GM19463 (cell line): Measurements from ENCODE around the gene SPECC1.
"Not testable (repeated sequence)": the region's sequence is repeated elsewhere in the genome, so short reads cannot be mapped to it uniquely, and the experiment has no call there.

ENCODE experiments used
- ATAC-seq: cut with Tn5 transposase; IDR thresholded peaks from one replicate; pipeline ENCODE4 v1.9.1; 2021; ENCODE audit warnings: mild to moderate bottlenecking, moderate library complexity; ENCODE audit not compliant: unreplicated experiment

SPECC1 gene

DNA sequence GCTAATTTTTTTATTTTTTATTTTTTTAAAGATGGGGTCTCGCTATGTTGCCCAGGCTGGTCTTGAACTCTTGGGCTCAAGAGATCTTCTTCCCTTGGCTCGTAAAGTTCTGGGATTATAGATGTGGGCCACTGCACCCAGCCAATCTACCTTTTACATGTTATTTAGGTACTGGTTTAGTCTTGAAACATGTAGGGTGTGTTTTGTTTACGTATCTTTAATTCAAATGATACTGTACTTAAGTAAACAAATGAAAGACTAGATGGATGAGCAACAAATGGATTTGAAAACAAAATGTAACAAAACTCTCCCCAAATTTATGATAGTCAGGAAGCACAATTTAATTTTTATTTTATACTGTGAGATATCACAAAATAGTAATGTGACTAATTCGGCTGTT is 250.5 kb downstream of the SPECC1 start:
- ATAC-seq: no peak

DNA sequence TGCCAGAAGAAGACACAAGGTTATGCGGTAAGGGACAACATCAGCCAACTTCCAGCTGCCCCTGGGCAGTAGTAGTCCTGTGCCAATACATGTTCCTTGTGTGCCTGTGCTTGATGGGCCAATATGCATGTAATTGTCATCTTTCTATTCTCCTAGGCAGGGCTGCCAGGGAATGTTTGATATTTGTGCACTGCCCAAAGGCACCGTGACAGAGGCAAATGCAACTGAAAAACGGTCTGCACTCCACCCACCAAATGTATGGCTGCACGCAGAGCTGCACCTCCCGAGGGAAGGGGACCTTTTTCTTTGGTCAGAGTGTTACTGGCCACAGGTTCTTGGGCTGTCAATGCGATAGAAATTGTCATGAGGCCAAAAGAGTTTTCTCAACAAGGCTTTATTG is 251.1 kb downstream of the SPECC1 start:
- no peak for ATAC-seq

DNA sequence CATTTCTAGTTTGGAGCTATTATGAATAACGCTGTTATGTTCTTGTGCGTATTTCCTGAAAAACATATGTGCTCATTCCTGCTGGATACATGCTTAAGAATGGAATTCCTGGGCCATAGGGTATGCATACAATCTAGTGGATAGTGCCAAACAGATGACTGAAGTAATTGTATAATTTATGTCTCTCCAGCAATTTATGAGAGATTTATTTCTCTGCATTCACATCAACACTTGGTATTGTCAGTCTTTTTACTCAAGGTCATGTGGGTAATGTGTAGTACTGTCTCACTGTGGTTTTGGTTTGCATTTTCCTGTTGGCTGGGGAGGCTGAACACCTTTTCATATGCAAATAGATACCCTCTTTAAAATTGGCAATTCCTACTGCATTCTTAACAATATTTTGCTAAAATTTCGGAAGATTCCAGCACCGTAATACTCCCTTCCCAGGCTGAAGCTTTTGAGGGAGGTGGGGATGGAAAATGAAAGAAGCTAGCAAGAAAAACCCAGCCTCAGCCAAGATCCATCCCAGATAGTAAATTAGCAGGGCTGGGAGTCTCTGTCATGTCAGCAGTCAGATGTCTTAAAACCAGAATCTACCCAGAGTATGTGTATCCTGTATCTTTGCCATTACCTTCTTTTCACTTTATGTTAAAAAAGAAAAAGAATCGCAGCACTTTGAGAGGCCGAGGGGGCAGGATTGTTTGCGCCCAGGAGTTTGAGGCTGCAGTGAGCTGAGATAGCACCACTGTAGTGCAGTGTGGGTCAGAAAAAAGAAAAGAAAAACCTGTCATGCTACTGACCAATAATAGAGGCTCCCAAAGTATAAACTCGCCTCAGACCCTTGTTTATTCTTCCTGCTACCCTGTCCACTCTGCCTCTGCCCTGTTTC is 253.3 kb downstream of the SPECC1 start:
- no peak for ATAC-seq

DNA sequence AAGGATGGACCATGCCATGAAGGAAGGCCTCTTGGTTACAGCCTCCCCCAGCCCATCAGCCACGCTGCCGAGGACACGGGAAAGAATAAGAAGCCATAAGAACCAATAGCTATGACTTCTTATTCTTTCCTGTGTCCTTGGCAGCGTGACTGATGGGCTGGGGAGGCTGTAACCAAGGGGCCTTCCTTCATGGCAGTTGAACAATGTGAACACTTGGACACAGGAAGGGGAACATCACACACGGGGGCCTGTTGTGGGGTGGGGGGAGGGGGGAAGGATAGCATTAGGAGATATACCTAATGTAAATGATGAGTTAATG is 253.9 kb downstream of the SPECC1 start:
- ATAC-seq: not testable (repeated sequence)

DNA sequence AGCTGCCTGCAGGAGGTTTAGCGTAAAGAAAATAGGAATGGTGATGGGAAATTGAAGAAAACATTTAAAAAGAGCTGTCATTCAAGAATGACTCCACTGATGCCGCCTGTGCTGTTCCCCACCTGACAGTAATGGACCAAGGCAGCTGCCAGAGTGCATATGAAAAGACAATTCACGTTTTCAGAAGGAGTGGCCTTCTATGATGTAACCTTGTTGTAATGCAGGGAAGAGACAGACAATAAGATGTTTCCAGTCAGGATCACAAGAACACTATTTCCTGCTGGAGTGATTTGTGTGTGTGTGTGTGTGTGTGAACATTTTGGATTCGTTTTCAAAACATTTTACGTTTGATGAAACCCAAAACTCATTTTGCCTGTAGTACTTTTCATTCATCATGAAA is 254.4 kb downstream of the SPECC1 start:
- ATAC-seq: no peak

DNA sequence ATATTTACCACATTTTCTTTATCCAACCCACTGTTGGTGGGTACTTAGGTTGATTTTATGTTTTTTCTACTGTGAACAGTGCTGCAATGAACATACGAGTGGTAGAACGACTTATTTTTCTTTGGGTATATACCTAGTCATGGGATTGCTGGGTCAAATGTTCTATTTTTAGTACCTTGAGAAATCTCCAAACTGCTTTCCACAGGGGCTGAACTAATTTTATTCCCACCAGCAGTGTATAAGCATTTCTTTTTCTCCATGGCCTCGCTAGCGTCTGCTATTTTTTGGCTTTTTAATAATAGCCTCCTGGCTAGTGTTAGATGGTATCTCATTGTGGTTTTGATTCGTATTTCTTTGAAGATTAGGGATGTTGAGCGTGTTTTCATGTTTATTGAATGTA is 255.8 kb downstream of the SPECC1 start:
- ATAC-seq: no peak

DNA sequence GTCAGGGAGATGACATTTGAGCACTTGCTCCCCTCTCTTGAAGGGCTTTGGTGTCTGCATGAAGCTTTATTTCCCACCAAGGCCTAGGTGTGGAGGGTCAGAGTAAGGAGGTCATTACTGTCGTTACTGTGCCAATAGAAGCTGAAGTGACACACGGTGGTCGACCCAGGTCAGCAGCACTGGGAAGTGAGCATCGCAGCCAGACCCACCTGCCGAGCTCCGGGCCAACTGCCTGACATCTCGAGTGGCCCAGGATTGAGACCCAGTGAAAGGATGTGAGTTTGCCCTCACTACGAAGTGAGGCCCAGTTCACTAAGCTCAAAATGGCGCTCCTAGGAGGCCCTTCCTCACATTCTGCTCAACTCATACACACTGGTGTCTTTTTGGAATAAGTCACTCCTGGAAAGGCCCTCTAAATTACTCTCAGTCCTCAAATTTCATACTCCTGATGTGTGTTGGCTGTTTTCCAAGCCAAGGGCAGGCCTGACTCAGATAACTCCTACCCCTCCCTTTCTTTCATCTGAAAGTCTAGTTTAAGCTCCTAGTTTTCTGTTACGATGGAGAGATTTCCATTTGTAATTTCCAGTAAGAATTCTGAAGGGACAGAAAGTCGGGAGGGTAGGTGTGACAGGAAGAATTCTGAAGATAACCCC is 257.8 kb downstream of the SPECC1 start:
- ATAC-seq: no peak

DNA sequence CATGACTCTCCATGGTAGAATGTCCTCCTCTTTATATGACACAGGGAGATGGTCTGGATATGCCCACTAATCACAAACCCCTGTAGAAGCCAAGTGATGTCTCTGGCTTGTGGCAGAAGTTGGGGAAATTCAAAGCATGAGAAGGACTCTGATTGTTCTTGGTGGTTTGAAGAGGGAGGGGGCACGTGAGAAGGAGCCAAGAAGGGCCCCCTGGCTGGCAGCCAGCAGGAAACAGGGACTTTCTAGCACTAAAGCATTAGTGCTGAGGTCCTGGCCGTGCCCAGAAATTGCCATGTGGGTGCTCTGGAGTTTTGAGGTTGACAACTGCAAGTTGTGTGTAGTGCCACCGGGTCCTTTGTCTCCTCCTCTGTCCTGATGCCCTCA is 258.3 kb downstream of the SPECC1 start:
- ATAC-seq: peak; percentile 56

DNA sequence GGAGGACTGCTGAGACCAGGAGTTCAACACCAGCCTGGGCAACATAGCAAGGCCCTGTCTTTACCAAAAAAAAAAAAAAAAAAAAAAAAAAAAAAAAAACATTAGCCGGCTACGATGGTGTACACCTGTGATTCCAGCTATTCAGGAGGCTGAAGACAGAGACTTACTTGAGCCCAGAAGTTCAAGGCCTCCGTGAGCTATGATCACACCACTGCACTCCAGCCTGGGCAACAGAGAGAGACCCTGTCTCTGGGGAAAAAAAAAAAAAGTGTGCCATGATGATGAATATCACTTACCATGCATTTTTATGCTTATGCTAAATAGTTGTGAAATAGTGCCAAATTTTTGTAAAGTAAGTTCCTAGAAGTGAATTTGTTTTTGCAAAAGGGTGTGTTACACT is 261.2 kb downstream of the SPECC1 start:
- ATAC-seq: no peak

DNA sequence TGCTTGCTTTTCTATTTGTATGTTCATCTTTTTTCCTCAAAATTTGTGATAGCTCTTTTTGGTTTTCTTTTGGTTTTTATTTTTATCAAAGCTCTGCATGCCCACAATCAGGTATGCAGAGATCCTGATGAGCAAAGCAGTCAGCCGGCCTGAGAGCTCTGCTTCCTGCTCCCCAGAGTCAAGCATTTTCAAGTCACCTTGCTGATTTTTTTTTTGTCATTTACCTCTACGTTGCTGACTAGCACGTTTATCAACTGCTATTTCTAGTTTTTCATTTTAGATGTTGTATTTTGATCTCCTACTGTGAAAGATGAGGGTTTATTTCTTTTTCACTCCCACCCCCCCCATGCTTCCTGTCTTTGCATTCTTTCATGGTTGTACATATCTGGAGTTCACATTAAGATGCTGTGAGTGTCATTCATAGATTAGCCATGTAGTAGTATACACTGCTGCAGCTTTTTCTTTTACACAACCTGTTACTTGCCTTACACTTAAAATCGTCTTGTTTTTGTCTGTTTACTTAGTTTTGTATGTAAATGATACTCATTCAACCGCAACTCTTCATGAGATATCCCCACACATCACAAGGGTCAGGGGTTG is 262.0 kb downstream of the SPECC1 start:
- ATAC-seq: no peak

DNA sequence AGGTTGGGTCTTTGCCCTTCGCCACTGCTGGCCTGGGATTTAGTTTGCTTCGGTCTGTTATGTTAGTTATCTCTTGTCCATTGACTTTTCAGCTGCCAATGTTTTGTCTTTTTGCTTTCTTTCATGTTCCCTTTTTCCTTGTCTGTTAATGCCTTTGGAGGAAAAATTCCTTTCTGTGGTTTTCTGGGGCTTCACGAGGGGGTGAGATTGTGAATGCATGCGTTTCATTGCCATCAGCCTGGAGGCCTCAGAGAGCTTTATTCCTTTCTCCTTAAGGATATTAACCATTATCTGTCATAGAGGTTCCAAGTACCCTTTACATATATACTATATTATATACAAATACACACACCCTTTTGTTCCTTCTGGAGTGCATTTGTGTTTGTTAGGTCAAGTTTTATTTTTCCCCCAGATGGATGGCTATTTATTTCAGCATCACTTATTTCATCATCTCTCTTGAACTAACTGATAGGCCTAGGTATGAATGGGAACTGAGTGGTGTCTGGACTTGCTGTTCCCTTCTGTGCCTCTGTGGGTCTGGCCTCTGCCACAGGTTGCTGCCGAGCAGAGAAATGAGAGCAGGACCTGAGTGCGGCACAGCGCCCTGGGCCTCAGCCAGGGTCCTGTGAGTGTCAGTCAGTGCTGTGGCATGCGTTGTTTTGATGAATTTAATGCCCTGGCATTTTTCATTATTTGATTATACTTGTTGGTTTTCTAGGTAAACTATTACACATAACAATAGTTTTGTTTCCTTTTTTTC is 264.8 kb downstream of the SPECC1 start:
- no peak for ATAC-seq

DNA sequence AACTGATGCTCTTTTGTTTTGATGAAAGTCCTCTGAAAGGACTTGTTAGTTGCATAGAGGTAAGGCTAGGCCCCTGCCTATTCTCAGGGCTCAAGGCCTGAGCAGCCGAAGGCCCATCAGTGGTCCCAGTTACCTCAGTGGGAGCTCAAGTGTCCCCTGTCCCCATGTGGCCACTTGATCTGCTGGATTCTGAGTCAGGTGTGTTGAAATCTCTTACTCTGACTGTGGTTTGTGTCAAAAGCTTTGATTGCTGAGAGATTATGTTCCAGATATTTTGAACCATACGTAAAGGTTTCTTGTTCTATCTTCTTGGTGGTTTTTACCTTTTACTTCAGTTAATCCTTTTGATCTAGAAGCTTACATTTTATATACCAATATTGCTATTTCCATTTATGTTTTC is 266.5 kb downstream of the SPECC1 start:
- no peak for ATAC-seq

DNA sequence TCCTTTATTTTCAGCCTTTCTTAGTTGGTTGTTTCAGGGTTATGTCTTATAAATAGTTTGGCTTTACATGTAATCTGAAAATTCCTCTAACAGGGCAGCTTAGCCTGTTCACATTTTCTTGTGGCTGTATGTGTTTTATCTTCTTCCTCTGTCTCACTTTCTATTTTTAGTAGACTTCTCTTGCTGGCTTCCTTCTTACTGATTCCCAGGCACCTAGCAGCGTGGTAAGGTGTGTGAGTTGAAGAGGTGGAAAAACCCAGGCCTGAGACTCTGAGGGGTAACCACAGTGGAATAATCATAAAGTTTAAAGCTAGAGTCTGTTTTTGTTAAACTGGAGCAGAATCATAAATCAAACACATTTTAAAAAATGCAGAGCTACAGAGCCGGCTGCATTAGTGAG is 267.3 kb downstream of the SPECC1 start:
- ATAC-seq: no peak

DNA sequence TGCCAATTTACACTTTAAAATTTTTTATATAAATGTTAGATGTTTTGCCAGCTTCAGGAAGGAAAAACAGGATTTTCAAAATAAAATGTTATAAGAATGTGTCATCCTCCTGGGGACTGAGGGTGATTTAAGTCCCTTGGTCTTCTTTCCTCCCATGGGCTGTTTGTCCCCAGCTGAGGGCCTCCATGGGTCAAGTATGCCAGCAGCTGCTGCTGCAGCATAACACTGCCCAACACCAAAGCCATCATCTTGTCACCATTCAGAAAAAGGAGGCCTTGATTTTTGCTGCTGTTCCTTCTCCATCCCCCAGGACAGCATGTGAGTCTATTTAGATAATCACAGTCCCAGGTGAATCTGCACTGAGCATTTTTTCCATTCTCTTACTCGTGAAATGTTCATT is 269.6 kb downstream of the SPECC1 start:
- no peak for ATAC-seq

DNA sequence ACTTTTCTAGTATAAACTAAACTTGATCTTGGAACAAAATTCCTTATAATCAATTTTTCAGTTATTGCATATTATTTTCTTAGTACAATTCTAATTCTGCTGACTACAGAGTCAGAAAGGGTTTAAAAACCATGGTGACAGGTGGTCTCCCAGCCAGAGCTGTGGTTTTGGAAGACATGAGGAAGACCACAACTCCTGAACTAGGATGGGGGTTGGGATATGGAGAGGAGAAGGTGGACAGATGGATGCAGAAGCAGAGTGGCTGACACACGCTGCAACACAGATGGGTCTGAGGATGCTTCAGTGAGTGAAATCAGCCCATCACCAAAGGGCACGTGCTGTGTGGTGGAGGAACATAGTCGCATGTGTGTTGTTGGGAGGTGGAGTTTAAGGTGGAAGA is 270.5 kb downstream of the SPECC1 start:
- no peak for ATAC-seq

DNA sequence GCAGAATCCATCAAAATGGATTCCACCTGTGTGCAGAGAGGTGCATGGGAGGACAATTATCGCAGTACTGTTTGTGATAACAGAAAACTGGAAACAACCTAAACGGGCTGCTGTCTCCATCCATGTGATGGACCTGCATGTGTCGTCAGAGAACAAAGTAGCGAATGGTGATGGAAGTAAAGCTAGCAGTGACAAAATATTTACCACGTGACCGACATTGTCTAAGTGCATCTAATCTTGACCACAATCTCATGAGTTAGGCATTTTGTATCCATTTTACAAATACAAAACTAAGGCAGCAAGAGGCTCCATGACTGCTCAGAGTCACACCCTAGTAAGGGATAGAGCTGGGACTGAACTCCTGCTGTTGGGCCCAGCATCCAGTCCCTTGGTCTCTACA is 270.9 kb downstream of the SPECC1 start:
- ATAC-seq: no peak

DNA sequence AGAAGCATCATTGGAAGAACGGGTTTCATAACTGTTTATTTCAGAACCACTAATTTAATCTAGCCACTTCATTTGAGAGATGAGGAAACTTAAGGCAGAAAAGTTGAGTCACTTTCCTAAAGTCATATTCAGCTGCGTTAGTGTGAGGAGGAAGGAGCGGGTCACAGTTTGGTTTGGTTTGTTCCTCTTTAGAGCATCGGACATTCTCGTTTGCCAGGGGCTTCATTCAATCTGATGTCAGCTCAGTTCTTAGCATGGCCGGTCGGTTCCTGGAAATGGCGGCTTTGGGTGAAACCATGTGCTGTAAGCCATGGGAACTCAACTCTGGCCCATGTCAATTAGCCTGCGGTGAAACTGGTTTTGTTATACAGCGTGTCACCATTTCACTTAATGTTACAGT is 271.7 kb downstream of the SPECC1 start:
- ATAC-seq: no peak

DNA sequence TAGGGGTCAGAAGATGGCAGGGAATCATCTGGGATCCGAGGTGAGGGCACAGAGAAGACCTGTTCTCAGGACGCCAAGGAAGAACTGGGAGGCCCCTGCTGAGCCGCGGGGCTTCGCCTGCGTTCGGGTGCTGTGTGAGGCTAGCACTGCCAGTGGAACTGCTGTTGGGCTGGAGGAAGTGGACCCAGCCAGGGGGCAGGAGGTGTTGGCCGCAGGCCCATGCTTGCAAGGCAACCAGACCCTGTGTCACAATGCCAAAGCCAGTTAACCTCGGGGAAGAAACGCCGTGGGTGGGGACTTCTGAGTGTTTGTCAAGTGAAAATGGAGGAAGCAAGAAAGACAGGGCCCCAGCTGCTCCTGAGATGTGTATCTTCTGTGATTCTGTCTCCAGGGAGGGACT is 272.7 kb downstream of the SPECC1 start:
- no peak for ATAC-seq

DNA sequence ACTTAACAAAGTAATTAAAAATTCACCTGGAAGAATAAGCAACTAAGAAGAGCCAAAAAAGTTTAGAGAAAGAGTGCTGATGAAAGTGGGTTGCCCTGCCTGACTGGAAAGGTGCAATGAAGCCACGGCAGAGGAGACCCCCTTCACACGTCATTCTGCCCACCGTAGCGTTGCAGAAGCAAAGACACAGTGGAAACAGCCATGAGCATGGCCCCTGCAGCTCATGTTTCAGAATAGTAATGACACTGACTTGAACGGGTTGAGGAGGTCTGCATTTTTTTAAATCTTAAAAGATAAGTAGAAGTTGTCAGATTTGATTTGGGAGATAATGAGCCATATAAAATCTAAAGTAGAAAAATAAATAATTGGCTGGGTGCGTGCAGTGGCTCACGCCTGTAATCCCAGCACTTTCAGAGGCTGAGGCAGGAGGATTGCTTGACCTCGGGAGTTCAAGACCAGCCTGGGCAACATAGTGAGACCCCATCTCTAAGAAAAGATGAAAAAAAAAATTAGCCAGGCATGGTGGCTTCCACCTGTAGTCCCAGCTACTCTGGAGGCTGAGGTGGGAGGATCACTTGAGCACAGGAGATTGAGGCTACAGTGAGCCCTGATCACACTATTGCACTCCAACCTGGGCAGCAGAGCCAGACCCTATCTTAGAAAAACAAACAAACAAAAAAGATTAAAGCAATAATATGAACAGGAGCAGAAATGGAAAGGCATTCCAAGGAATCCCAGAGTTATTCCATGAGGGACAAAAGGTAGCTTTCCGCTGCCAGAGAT is 273.6 kb downstream of the SPECC1 start:
- ATAC-seq: no peak

DNA sequence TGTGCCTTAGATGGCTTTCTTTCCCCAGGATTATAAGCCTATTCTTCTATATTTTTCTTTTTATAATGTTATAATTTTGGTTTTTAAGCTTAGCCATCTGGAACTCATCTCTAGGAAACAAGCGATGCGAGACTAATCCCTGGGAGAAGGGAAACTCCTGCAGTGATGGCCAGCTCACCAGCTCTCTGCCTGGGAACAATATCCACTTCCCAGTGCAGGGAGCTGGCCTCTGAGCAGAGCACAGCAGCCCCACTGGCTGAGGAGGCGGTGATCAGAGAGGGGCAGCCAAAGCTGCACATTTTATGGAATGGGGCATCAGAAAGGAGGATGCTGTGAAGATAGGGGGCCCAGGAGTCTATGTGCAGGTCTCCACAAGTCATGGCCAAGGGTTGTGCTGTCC is 274.9 kb downstream of the SPECC1 start:
- no peak for ATAC-seq
